ENCODE data around the gene CYTH2. TPM values are rescaled to one million over a fixed set of nuclear protein-coding genes. Genes with fewer than 3 reads are reported as not detected.

Gene CYTH2
- polyA plus RNA-seq, 1 experiment: 65.8 TPM

DNA sequence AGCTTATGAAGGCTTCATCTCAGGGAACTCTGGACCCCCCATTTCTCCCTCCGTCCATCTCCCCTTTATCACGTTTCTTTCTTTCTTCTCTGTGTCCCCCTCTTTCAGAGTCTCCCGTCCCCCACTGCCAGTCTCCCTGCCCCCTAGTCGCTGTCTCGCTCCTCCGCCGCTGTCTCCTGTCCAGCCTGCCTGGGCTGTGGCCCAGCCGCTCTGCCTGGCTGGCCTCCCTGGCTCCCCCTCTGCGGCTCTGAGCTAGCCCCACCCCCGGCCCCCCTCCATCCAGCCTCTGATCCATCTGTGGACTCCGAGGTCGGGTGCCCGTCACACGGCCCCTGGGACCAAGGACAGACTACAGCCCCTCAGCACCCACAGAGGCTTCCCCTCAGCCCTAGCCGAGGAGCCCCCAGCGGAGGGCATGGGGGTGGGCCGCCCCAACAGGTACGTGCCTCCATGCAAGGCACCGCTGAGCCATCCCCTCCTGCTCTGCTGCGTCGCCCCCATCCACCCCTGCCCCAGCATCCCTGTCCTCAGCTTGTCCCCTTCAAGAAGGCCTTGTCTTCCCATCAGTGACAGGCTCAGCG, 14.9 kb upstream of the CYTH2 start:
- no peak overlapping the region for H3K4me3 ChIP-seq (ENCODE audit: low read depth, low read length)
- TF ChIP-seq CTCF (IDR thresholded peaks at IDR 0.05; ENCODE audit: insufficient read depth, low read depth, low read length): no peak
- no peak for DNase-seq (ENCODE audit: low read depth)
- H3K27me3 ChIP-seq (ENCODE audit: control insufficient read depth, insufficient read depth, low read length): no peaks in the 10 kb centered on the region
- ChIA-PET CTCF (interaction anchor here (0.8 to 1.2 kb wide), 2 partner anchors 9 to 35 kb away, joined by 3 read pairs; no protein-coding TSS in a partner anchor), POLR2A (no interaction called here)
- peaks cover 40% of the 10 kb centered on the region for H3K36me3 ChIP-seq (ENCODE audit: control insufficient read depth, insufficient read depth, low read length)

GRCh38 chr19:48455171-48455907, 13.8 kb upstream of the CYTH2 start, which contains the start of gene KCNJ14:
Gene KCNJ14, plus strand, starts transcription at chr19:48455574. Its CDS starts 6,151 bp downstream, at chr19:48461725.
- ChIA-PET POLR2A (no interaction called here), CTCF (interaction anchor here (0.8 kb wide), 1 partner anchor 34 kb away, joined by 3 read pairs; no protein-coding TSS in a partner anchor)
- Histone ChIP-seq H3K27me3 (ENCODE audit: control insufficient read depth, insufficient read depth, low read length) (no peaks in the 10 kb centered on the region), H3K4me3 (ENCODE audit: low read depth, low read length) (no peak within 1 kb of the TSS), H3K36me3 (ENCODE audit: control insufficient read depth, insufficient read depth, low read length) (peaks cover 31% of the 10 kb centered on the region)
- DNase-seq (ENCODE audit: low read depth): no peak
- TF ChIP-seq CTCF (IDR thresholded peaks at IDR 0.05; ENCODE audit: insufficient read depth, low read depth, low read length): no peak

GRCh38 chr19:48455908-48456562, 13.1 kb upstream of the CYTH2 start:
- Histone ChIP-seq H3K27me3 (ENCODE audit: control insufficient read depth, insufficient read depth, low read length) (no peaks in the 10 kb centered on the region), H3K36me3 (ENCODE audit: control insufficient read depth, insufficient read depth, low read length) (peaks cover 25% of the 10 kb centered on the region), H3K4me3 (ENCODE audit: low read depth, low read length) (no peak overlapping the region)
- TF ChIP-seq CTCF (IDR thresholded peaks at IDR 0.05; ENCODE audit: insufficient read depth, low read depth, low read length): no peak
- CTCF ChIA-PET: no interaction called here
- no peak for DNase-seq (ENCODE audit: low read depth)
- POLR2A ChIA-PET: no interaction called here

DNA sequence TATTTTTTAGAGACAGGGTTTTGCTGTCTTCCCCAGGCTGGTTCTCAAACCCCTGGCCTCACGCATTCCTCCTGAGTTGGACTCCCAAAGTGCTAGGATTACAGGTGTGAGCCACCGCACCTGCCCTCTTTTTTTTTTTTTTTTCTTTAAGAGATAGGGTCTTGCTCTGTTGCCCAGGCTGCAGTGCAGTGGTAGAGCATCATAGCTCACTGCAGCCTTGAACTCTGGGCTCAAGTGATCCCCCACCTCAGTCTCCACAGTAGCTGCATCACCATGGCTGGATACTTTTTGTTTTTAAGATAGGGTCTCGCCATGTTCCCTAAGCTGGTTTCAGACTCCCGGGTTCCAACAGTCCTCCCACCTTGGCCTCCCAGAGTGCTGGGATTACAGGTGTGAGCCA, 12.3 kb upstream of the CYTH2 start:
- TF ChIP-seq CTCF (IDR thresholded peaks at IDR 0.05; ENCODE audit: insufficient read depth, low read depth, low read length): no peak
- no peaks in the 10 kb centered on the region for H3K27me3 ChIP-seq (ENCODE audit: control insufficient read depth, insufficient read depth, low read length)
- ChIA-PET POLR2A (no interaction called here), CTCF (interaction anchor here (1.6 kb wide), 1 partner anchor 12 kb away, joined by 5 read pairs; no protein-coding TSS in a partner anchor)
- no peak for DNase-seq (ENCODE audit: low read depth)
- H3K4me3 ChIP-seq (ENCODE audit: low read depth, low read length): no peak overlapping the region
- peaks cover 20% of the 10 kb centered on the region for H3K36me3 ChIP-seq (ENCODE audit: control insufficient read depth, insufficient read depth, low read length)

DNA sequence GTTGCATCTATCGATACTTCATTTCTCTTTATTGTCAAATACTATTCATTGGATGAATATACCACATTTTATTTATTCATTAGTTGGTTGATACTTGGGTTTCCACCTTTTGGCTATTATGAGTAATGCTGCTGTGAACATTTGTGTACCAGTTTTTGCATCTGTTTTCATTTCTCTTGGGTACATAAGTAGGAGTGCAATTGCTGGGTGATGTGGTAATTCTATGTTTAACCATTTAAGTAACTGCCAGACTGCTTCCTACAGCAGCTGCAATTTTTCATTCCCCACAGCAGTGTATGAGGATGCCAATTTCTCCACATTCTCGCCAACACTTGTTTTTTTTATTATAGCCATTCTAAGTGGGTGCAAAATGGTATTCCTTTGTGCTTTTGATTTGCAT, 11.2 kb upstream of the CYTH2 start:
- ChIA-PET POLR2A (no interaction called here), CTCF (interaction anchor here (1.3 to 1.6 kb wide), 2 partner anchors 13 to 14 kb away, joined by 3 to 5 read pairs; no protein-coding TSS in a partner anchor)
- DNase-seq (ENCODE audit: low read depth): no peak

More for the DNA sequence above, 11.2 kb upstream of the CYTH2 start:
- peaks cover 17% of the 10 kb centered on the region for H3K36me3 ChIP-seq (ENCODE audit: control insufficient read depth, insufficient read depth, low read length)
- H3K27me3 ChIP-seq (ENCODE audit: control insufficient read depth, insufficient read depth, low read length): no peaks in the 10 kb centered on the region
- TF ChIP-seq CTCF (IDR thresholded peaks at IDR 0.05; ENCODE audit: insufficient read depth, low read depth, low read length): no peak
- no peak overlapping the region for H3K4me3 ChIP-seq (ENCODE audit: low read depth, low read length)
